Stimulated activated CD4-positive, alpha-beta T cell treated with anti-CD3 and anti-CD28 coated beads, Interleukin-15, amount 100 ng/mL, for 48 hours (primary cell): ENCODE measurements around the gene FLT4.

Source experiments
- DNase-seq, 2 donors: peaks; one replicate each; pipeline ENCODE4 v3.0.0-alpha.2; 2020; ENCODE audit warnings: low read depth in 2 of 2

Gene FLT4

GRCh38 chr5:180643191-180643851, 6.1 kb downstream of the FLT4 start:
- no peak for DNase-seq

GRCh38 chr5:180642779-180643178, 6.6 kb downstream of the FLT4 start:
- DNase-seq: no peak

GRCh38 chr5:180642181-180642775, 7.1 kb downstream of the FLT4 start:
- DNase-seq: no peak

GRCh38 chr5:180641566-180641900, 7.9 kb downstream of the FLT4 start:
- DNase-seq: no peak

GRCh38 chr5:180640861-180641565, 8.4 kb downstream of the FLT4 start:
- DNase-seq: no peak

- no peak for DNase-seq
These were observed 8.9 kb downstream of the FLT4 start for GRCh38 chr5:180640611-180640860.

GRCh38 chr5:180639741-180640610, 9.4 kb downstream of the FLT4 start:
- DNase-seq: no peak

- DNase-seq: no peak
These were observed 10.1 kb downstream of the FLT4 start for GRCh38 chr5:180639287-180639686.

GRCh38 chr5:180637962-180638680, 11.3 kb downstream of the FLT4 start:
- DNase-seq: no peak

GRCh38 chr5:180636403-180637075, 12.9 kb downstream of the FLT4 start:
- DNase-seq: no peak

GRCh38 chr5:180636016-180636402, 13.4 kb downstream of the FLT4 start:
- DNase-seq: no peak

- DNase-seq: no peak
These were observed 15.9 kb downstream of the FLT4 start for GRCh38 chr5:180633283-180634177.

- no peak for DNase-seq
These were observed 16.6 kb downstream of the FLT4 start for GRCh38 chr5:180632768-180633167.

- DNase-seq: no peak
These were observed 17.6 kb downstream of the FLT4 start for GRCh38 chr5:180631549-180632383.

- no peak for DNase-seq
These were observed 19.0 kb downstream of the FLT4 start for GRCh38 chr5:180630426-180630825.

GRCh38 chr5:180629831-180630382, 19.5 kb downstream of the FLT4 start:
- no peak for DNase-seq

GRCh38 chr5:180628827-180629750, 20.3 kb downstream of the FLT4 start:
- DNase-seq: no peak

GRCh38 chr5:180628211-180628610, 21.2 kb downstream of the FLT4 start:
- no peak for DNase-seq
